Measurements from ENCODE around the gene CITED2.

GRCh38 chr6:139415365-139415764 lies 40.9 kb upstream of the CITED2 start:
- TF ChIP-seq EZH2phosphoT487 (IDR thresholded peaks at IDR 0.05; ENCODE audit: low read depth, severe bottlenecking, unreplicated experiment) = no peak
- TF ChIP-seq EZH2 (IDR thresholded peaks at IDR 0.05; ENCODE audit: borderline replicate concordance) = no peak

Data from hepatocyte (in vitro differentiated cells).